HAP-1 (cell line): ENCODE measurements around the gene CHST13.
"Not testable (repeated sequence)": the region's sequence is repeated elsewhere in the genome, so short reads cannot be mapped to it uniquely, and the experiment has no call there.

Source experiments
- DNase-seq, 2 experiments: peaks; one replicate each; pipeline ENCODE4 v3.0.0-alpha.2; 2016 to 2020; ENCODE audit warnings: low spot score in 2 of 2
- H3K27me3 ChIP-seq: fragments of 250-450 bp; sonication (Bioruptor Pico); 2 replicates; pipeline ENCODE4 v1.5.1; 2020; ENCODE audit warnings: low read depth, mild to moderate bottlenecking, moderate library complexity
- H3K36me3 ChIP-seq: fragments of 250-450 bp; sonication (Bioruptor Pico); replicated peaks from 2 replicates; pipeline ENCODE4 v1.5.1; 2020; ENCODE audit warnings: mild to moderate bottlenecking
- H3K4me1 ChIP-seq: fragments of 250-450 bp; sonication (Bioruptor Pico); 2 replicates; pipeline ENCODE4 v1.5.1; 2020; ENCODE audit warnings: mild to moderate bottlenecking
- H3K4me3 ChIP-seq: fragments of 250-450 bp; sonication (Bioruptor Pico); 2 replicates; pipeline ENCODE4 v1.5.1; 2020; ENCODE audit warnings: mild to moderate bottlenecking, moderate library complexity
- H3K9me3 ChIP-seq: fragments of 250-450 bp; sonication (Bioruptor Pico); 2 replicates; pipeline ENCODE4 v1.5.1; 2020; ENCODE audit warnings: mild to moderate bottlenecking, moderate library complexity
- in situ Hi-C: fragments of 300-500 bp; cut with MboI; formaldehyde crosslinking; loops from 3 replicates; pipeline ENCODE4 v1.14.3; 2020; ENCODE audit warnings: low sequenced_read_pairs, inconsistent platforms, mixed read lengths

Gene CHST13

DNA sequence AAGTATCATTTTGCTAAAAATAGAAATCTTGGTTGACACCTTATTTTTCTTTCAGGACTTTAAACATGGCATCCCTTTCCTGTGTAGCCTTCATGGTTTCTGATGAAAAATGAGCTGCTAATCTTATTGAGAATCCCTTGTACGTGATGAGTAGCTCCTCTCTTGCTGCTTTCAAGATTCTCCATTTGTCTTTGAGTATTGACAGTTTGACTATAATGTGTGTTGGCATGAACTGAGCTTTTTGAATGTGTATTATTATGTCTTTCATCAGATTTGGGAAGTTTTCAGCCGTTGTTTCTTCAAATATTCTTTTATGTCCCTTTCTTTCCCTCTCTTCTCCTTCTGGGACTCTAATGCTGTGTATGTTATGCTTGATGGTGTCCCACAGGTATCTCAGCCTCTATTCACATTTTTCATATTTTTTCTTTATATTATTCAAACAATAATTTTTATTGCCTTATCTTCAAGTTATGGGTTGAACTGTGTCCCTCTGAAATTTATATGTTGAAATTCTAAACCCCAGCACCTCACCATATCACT lies 38.9 kb downstream of the CHST13 start:
- Histone ChIP-seq H3K36me3 (no peaks in the 10 kb centered on the region), H3K4me1 (no peaks in the 10 kb centered on the region), H3K4me3 (no peak overlapping the region), H3K9me3 (0 out of 2 replicates have a peak, but pooled peaks cover 2% of the 10 kb centered on the region), H3K27me3 (no peaks in the 10 kb centered on the region; the same call in 1 of the 2 replicates)
- in situ Hi-C loops = no loop called here
- no peak for DNase-seq

DNA sequence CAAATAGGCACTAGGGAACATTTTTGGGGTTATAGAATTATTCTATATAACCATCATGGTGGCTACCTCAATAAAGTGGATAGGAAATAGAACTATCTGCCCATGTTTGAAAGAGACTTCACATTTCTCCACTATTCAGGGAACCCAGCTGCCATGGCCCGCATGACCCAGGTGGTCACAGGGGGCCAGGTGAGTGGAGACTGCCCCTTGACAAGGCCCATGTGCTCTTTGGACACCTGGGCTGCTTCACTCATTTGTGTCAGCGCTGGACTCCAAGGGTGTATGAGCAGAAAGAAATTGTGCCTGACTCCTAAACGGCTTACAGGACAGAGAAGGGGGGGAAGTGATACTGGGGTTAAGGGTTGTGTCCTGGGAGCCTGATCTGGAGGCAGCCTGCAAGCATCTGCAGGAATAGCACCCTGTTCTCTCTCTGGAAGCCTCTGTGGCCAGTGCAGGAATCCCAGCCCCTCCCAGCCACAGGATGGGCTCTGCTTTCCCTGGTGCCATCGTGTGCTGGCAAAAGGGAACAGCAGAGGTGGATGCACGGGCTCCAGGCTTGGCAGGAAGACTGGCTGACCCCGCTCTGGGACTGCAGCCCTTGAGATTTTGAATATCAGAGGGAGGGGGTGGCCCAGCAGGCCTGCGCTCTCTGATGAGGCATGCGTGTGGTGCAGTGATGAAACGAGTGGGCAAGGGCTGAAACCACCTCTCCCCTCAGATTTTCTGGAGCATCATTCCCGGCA lies 43.9 kb downstream of the CHST13 start:
- H3K4me1 ChIP-seq = no peaks in the 10 kb centered on the region
- H3K9me3 ChIP-seq = 0 out of 2 replicates have a peak, but pooled peaks cover 2% of the 10 kb centered on the region
- no peak for DNase-seq
- in situ Hi-C loops = no loop called here
- H3K4me3 ChIP-seq = no peak overlapping the region
- H3K36me3 ChIP-seq = no peaks in the 10 kb centered on the region
- H3K27me3 ChIP-seq = no peaks in the 10 kb centered on the region; the same call in 1 of the 2 replicates

DNA sequence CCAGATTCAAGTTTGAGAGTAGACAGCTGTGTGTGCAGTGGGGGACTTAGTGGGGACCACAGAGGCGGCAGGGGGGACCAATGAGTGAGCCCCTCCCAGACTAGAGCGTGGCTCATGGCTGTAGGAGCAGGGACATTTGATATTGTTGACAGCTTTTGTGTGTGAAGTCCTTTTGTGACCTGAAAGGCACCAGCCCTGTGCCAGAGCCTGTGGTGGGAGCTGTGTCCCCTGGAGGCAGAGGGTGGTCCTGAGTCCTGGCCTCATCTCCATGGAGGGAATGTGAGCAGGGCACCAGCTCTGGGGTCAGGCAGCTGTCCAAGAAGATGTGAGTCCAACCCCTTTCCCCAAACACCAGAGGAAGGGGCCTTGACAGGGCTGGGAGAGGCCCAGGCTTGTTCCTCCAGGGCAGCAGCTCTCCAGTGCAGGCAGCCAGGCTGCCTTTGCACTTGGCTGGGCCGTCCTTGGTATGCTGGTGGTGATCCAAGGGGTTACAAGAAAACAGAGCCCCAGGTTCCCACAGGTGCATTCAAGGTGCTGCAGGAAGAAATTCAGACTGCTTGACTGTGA lies 44.9 kb downstream of the CHST13 start:
- in situ Hi-C loops = no loop called here
- DNase-seq = no peak
- peaks cover 3% of the 10 kb centered on the region; the same call in 1 of the 2 replicates for H3K27me3 ChIP-seq
- no peaks in the 10 kb centered on the region for H3K9me3 ChIP-seq
- no peaks in the 10 kb centered on the region for H3K36me3 ChIP-seq
- H3K4me1 ChIP-seq = no peaks in the 10 kb centered on the region
- H3K4me3 ChIP-seq = no peak overlapping the region

DNA sequence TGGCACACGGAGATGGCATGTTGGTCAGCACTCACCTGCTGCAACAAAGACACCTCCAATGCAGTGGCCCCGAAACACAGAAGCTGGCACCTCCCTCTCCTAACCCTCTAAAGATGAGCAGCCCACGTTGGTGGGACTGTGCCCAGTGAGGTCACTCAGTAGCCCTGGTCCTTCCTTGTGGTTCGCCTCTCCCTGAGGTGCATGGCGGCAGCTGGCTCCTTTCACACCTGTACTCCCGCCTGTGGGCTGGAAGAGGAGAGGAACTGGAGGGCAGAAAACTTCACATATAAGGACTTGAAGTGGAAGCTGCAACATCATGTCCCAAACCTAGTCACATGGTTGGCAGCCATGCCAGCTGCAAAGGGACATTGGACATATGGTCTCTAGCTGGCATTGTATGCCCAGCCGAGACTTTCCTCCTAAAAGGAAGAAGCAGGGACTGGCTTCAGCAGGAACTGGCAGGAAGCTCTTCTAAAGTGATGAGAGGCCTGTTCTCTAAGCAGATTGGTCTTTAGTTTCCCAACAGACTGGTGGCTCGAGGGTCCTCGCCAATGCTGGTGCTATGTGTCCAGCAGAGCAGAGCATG lies 45.5 kb downstream of the CHST13 start:
- H3K9me3 ChIP-seq = no peaks in the 10 kb centered on the region
- no peak overlapping the region for H3K4me3 ChIP-seq
- no peaks in the 10 kb centered on the region for H3K4me1 ChIP-seq
- H3K36me3 ChIP-seq = no peaks in the 10 kb centered on the region
- in situ Hi-C loops = no loop called here
- peaks cover 3% of the 10 kb centered on the region; the same call in 1 of the 2 replicates for H3K27me3 ChIP-seq
- DNase-seq = no peak

DNA sequence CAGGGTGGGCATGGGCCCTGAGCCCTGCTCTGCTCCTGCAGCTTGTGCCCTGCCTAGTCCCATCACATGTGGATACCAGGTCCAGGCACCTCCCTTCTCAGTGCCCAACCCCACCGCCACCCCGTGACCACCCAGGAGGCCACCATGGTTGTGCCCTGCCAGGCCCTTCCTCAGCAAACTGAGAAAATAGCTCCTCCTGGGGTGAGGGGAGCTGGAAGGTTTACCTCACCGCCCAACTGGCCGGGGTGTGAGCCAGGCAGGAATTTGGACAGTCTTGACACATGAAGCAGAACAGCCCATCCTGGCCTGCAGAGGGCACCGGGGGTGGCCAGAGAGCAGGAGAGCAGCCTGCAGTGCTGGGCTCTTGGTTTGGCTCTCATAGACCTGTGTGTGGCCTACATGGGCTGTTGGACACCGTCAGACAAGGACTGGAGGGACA lies 46.2 kb downstream of the CHST13 start:
- no peak for DNase-seq
- in situ Hi-C loops = no loop called here
- H3K4me1 ChIP-seq = no peaks in the 10 kb centered on the region
- H3K4me3 ChIP-seq = no peak overlapping the region
- H3K27me3 ChIP-seq = peaks cover 3% of the 10 kb centered on the region; the same call in 1 of the 2 replicates
- H3K36me3 ChIP-seq = no peaks in the 10 kb centered on the region
- no peaks in the 10 kb centered on the region for H3K9me3 ChIP-seq

DNA sequence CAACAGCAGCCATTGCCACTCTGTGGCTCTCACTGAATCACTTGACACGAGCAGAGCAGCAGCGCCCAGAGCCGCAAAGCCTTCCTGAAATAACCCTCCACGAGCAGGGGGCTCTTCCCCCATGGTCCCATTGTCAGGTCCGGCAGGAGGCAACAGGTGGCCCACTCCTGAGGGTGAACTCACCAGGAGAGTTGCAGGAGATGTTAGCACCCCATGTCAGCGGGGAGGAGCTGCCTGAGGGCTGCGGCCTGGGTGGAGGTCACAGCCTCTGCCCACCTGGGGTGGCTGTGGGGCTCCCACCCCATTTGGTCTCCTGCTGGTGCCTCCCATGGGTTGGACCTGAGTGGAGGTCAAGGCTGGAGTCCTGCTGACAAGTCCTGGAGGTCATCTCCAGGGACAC lies 47.1 kb downstream of the CHST13 start:
- in situ Hi-C loops = no loop called here
- Histone ChIP-seq H3K4me3 (no peak overlapping the region), H3K9me3 (no peaks in the 10 kb centered on the region), H3K27me3 (peaks cover 3% of the 10 kb centered on the region; the same call in 1 of the 2 replicates), H3K36me3 (no peaks in the 10 kb centered on the region), H3K4me1 (no peaks in the 10 kb centered on the region)
- DNase-seq = no peak

DNA sequence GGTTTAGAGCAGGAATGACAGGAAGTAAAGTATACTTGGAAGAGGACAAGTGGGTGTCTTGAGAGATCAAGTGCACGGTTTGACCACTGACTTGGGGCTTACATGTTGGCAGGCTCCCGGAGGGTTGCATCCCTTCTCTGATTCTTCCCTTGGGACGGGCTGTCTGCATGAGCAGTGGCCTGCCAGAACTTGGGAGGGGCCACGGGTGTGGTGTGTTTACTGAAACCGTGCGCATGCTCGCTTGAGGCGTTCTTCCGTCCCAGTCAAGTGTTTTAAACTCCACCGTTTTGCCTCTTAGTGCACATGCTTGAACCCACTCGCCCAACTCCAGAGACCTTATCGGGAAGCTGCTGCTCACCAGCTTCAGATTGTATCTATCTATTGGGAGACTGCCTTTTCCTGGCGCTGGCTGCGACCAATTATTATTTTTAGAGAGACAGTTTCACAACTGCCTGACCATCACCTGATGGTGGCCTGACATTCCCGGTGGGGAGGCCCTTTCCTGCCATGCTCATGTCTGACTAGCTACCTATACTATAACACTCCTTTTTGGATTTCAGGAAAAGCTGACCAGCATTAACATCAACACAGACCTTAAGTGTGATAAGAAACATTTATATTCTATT lies 49.6 kb downstream of the CHST13 start:
- no peak for DNase-seq
- Histone ChIP-seq H3K36me3 (no peaks in the 10 kb centered on the region), H3K4me3 (no peak overlapping the region), H3K4me1 (no peaks in the 10 kb centered on the region), H3K27me3 (peaks cover 3% of the 10 kb centered on the region; the same call in 1 of the 2 replicates), H3K9me3 (no peaks in the 10 kb centered on the region)
- in situ Hi-C loops = no loop called here

DNA sequence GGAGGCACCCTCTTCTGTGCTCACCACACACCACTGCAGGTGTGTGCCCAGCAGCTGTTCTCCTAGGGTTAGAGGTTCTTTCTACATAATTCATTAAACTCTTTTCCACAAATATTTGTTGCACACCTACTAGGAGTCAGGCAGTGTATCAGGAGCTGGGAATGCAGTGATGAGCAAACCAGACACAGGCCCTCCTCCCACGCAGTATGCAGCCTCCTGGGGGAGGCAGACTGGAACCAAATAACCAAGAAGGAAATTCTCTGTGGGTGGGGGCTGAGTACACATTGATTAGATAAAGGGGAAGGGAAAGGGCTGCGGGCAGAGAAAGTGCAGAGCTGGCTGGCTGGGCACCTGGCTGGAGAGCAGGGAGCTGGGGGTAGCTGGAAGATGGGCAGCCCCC lies 53.3 kb downstream of the CHST13 start:
- no peaks in the 10 kb centered on the region for H3K9me3 ChIP-seq
- DNase-seq = no peak
- peaks cover 3% of the 10 kb centered on the region; the same call in 1 of the 2 replicates for H3K27me3 ChIP-seq
- no peaks in the 10 kb centered on the region for H3K36me3 ChIP-seq
- H3K4me3 ChIP-seq = no peak overlapping the region
- in situ Hi-C loops = no loop called here
- no peaks in the 10 kb centered on the region for H3K4me1 ChIP-seq

DNA sequence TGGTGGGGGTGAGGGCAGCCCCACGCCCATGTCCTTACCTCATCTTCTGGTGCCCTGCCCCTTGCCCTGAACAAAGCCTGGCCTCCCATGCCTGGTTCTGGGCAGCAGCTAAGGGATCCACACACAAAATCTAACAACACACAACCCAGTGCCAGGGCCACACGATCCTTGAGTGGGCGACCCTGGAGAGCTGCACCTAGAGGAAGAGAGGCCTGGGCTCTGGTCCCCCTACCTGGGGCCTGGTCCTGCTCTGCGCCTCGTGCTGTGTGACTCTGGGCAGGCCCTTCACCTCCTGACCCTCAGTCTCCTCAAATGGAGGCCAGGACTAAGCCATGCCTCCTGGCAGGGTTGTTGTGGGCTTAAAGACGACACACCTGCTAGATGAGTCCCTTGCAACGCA lies 54.7 kb downstream of the CHST13 start:
- Histone ChIP-seq H3K9me3 (no peaks in the 10 kb centered on the region), H3K4me1 (no peaks in the 10 kb centered on the region), H3K36me3 (no peaks in the 10 kb centered on the region), H3K4me3 (no peak overlapping the region), H3K27me3 (no peaks in the 10 kb centered on the region)
- no peak for DNase-seq
- in situ Hi-C loops = no loop called here

DNA sequence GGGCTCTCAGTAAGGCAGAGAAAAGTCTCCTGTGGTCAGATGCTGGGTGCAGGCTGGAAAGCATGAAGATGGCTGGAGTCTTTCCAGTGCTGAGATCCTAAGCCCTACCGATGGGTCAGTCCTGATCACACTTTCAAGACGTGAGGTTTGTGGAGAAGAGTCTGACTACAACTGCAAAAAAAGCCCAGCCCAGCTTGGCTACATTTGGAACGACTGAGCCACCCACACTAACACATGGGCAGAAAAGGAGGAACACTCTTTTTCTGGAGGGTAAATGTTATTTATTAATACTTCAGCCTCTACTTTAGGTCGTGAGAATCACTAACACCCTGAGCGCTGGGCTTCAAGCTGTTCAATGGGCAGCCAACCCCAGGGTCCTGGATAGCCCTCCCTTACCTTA lies 56.8 kb downstream of the CHST13 start:
- H3K9me3 ChIP-seq = no peaks in the 10 kb centered on the region
- H3K27me3 ChIP-seq = no peaks in the 10 kb centered on the region
- no peak for DNase-seq
- in situ Hi-C loops = no loop called here
- H3K4me1 ChIP-seq = no peaks in the 10 kb centered on the region
- no peaks in the 10 kb centered on the region for H3K36me3 ChIP-seq
- H3K4me3 ChIP-seq = no peak overlapping the region

DNA sequence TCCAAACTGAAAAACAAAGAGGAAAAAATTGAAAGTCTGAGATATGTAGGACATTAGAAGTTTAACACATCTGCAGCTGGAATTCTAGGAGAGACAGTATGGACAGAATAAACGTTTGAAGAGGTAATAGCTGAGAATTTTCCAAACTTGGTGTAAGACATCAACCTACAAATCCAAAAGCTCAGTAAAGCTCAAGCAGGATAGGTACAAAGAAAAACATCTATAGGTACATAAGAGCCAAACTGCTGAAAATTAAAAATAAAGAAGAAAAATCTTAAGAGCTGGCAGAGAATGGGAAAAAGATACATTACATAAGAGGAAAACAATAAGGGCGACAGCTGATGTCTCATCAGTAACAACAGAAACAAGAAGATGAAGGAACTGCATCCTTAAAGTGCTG lies 57.6 kb downstream of the CHST13 start:
- no peak overlapping the region for H3K4me3 ChIP-seq
- no peaks in the 10 kb centered on the region for H3K4me1 ChIP-seq
- no peaks in the 10 kb centered on the region for H3K27me3 ChIP-seq
- no peaks in the 10 kb centered on the region for H3K9me3 ChIP-seq
- H3K36me3 ChIP-seq = no peaks in the 10 kb centered on the region
- no peak for DNase-seq
- in situ Hi-C loops = no loop called here

DNA sequence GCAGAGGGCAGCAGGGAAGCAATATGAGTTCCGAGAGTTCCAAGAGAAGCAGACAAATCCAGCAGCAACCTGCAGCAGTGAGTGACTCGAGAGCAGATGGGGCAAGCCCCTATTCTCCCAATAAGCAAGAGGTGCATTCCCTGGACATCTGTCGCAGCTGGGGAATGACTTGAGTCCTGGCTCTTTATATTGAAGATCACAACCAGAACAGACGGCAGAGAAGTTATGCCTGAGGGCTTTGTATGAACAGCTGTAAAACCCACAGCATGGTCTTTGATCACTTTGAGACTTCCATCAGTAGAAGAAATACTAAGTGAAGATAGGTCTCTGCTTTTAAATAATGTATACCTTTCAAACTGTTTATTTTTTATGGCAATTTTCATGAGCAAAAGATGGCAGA lies 58.4 kb downstream of the CHST13 start:
- no peaks in the 10 kb centered on the region for H3K36me3 ChIP-seq
- no peak for DNase-seq
- no peaks in the 10 kb centered on the region for H3K4me1 ChIP-seq
- H3K4me3 ChIP-seq = no peak overlapping the region
- H3K9me3 ChIP-seq = no peaks in the 10 kb centered on the region
- no peaks in the 10 kb centered on the region for H3K27me3 ChIP-seq
- in situ Hi-C loops = no loop called here

DNA sequence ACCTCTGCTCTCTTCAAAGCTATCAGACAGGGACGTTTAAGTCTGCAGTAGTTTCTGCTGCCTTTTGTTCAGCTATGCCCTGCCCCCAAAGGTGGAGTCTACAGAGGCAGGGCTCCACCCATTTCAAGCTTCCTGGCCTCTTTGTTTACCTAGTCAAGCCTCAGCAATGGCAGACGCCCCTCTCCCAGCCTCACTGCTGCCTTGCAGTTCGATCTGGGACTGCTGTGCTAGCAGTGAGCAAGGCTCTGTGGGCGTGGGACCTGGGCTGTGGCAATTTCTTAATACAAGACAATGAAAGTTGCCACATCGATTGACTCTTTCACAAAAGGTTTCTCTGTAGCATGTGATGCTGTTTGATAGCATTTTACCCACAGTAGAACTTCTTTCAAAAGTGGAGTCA lies 67.6 kb downstream of the CHST13 start:
- H3K9me3 ChIP-seq, DNase-seq, H3K27me3 ChIP-seq, H3K4me3 ChIP-seq, in situ Hi-C loops, H3K4me1 ChIP-seq, H3K36me3 ChIP-seq: not testable (repeated sequence)
